HPDE6-E6E7 (cell line): ENCODE data around the gene RDX.

Source experiments
- DNase-seq: peaks from one replicate; pipeline ENCODE4 v3.0.0; 2011; ENCODE audit warnings: missing footprints; ENCODE audit errors: extremely low spot score

RDX gene

GRCh38 chr11:110130642-110131238 is 165.7 kb downstream of the RDX start:
- DNase-seq = no peak

- DNase-seq = no peak
These were observed 168.3 kb downstream of the RDX start for GRCh38 chr11:110128161-110128560.

- DNase-seq = no peak
These were observed 169.5 kb downstream of the RDX start for GRCh38 chr11:110126936-110127335.

GRCh38 chr11:110125632-110126031 is 170.8 kb downstream of the RDX start:
- no peak for DNase-seq
